Neural progenitor cell (in vitro differentiated cells): ENCODE measurements around the gene F2RL3. TPM values are rescaled to one million over a fixed set of nuclear protein-coding genes. Genes with fewer than 3 reads are reported as not detected.

Experiments
- DNase-seq: peaks from one replicate; pipeline ENCODE4 v3.0.0-alpha.2; 2016; ENCODE audit warnings: low spot score
- H2AFZ ChIP-seq: fragments of 200-600 bp; sonication (generic); replicated peaks from 2 replicates; pipeline ENCODE4 v1.6.1; 2016; ENCODE audit warnings: antibody characterized with exemption
- H3F3A ChIP-seq: fragments of 200-600 bp; sonication (generic); 2 replicates; pipeline ENCODE4 v1.6.1; 2016; ENCODE audit warnings: antibody characterized with exemption, low read depth
- H3K27ac ChIP-seq: fragments of 200-600 bp; sonication (generic); 2 replicates; pipeline ENCODE4 v1.5.1; 2016; ENCODE audit warnings: mild to moderate bottlenecking
- H3K27me3 ChIP-seq: fragments of 200-600 bp; sonication (generic); 2 replicates; pipeline ENCODE4 v1.6.1; 2016; ENCODE audit warnings: mild to moderate bottlenecking, moderate library complexity
- H3K36me3 ChIP-seq: fragments of 200-600 bp; sonication (generic); 2 replicates; pipeline ENCODE4 v1.5.1; 2016
- H3K4me1 ChIP-seq: fragments of 200-600 bp; sonication (generic); 2 replicates; pipeline ENCODE4 v1.6.1; 2016; ENCODE audit warnings: mixed run types
- H3K4me2 ChIP-seq: fragments of 200-600 bp; sonication (generic); 2 replicates; pipeline ENCODE4 v1.6.1; 2016
- H3K4me3 ChIP-seq: fragments of 200-600 bp; sonication (generic); 2 replicates; pipeline ENCODE4 v1.5.1; 2016
- H3K79me2 ChIP-seq: fragments of 200-600 bp; sonication (generic); 2 replicates; pipeline ENCODE4 v1.6.1; 2016; ENCODE audit warnings: low read depth
- H3K9ac ChIP-seq: fragments of 200-600 bp; sonication (generic); 2 replicates; pipeline ENCODE4 v1.6.1; 2016
- H3K9me3 ChIP-seq: fragments of 200-600 bp; sonication (generic); 2 replicates; pipeline ENCODE4 v1.5.1; 2016; ENCODE audit warnings: low read depth
- H4K20me1 ChIP-seq: fragments of 200-600 bp; sonication (generic); 2 replicates; pipeline ENCODE4 v1.6.1; 2016; ENCODE audit warnings: low read depth
- H3K27ac Mint-ChIP-seq: 3 replicates; pipeline ENCODE4 v1.8.0; 2021; ENCODE audit warnings: mixed read lengths
- H3K27me3 Mint-ChIP-seq: 2 replicates; pipeline ENCODE4 v1.8.0; 2022; ENCODE audit warnings: low read depth, mild to moderate bottlenecking, inconsistent platforms, moderate library complexity, mixed read lengths; ENCODE audit not compliant: insufficient read depth
- H3K36me3 Mint-ChIP-seq: 3 replicates; pipeline ENCODE4 v1.8.0; 2021; ENCODE audit warnings: mixed read lengths
- H3K4me1 Mint-ChIP-seq: 3 replicates; pipeline ENCODE4 v1.8.0; 2021; ENCODE audit warnings: mixed read lengths
- H3K4me3 Mint-ChIP-seq: 3 replicates; pipeline ENCODE4 v1.8.0; 2021; ENCODE audit warnings: mild to moderate bottlenecking, moderate library complexity, mixed read lengths
- H3K9me3 Mint-ChIP-seq: 3 replicates; pipeline ENCODE4 v1.8.0; 2020; ENCODE audit warnings: mixed read lengths
- EZH2 ChIP-seq: fragments of 200-600 bp; sonication (generic); IDR thresholded peaks from 2 replicates; pipeline ENCODE4 v1.6.1; 2017; ENCODE audit warnings: antibody characterized with exemption, mild to moderate bottlenecking, moderate library complexity
- EZH2phosphoT487 ChIP-seq: fragments of 200-600 bp; sonication (generic); IDR thresholded peaks from 2 replicates; pipeline ENCODE4 v1.6.1; 2017; ENCODE audit warnings: antibody characterized with exemption
- total RNA-seq: library from RNA; depleted of rRNA; stranded (reverse); fragments of >200 nt; gene quantifications from 2 replicates; pipeline ENCODE4 v1.2.3, GENCODE V29; 2015; ENCODE audit warnings: low replicate concordance
- TF ChIP-seq, protein P1 (sequence below): fragments of 200-600 bp; sonication (generic); IDR thresholded peaks from 2 replicates; pipeline ENCODE4 v1.5.1; 2017; ENCODE audit warnings: antibody characterized with exemption, mild to moderate bottlenecking

The F2RL3 gene
- total RNA-seq, 1 donor from 2014 or later = not detected

GRCh38 chr19:16861834-16862233 lies 27.0 kb upstream of the F2RL3 start:
- TF ChIP-seq EZH2 = no peak
- TF ChIP-seq, protein P1, sequence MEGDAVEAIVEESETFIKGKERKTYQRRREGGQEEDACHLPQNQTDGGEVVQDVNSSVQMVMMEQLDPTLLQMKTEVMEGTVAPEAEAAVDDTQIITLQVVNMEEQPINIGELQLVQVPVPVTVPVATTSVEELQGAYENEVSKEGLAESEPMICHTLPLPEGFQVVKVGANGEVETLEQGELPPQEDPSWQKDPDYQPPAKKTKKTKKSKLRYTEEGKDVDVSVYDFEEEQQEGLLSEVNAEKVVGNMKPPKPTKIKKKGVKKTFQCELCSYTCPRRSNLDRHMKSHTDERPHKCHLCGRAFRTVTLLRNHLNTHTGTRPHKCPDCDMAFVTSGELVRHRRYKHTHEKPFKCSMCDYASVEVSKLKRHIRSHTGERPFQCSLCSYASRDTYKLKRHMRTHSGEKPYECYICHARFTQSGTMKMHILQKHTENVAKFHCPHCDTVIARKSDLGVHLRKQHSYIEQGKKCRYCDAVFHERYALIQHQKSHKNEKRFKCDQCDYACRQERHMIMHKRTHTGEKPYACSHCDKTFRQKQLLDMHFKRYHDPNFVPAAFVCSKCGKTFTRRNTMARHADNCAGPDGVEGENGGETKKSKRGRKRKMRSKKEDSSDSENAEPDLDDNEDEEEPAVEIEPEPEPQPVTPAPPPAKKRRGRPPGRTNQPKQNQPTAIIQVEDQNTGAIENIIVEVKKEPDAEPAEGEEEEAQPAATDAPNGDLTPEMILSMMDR = no peak
- TF ChIP-seq EZH2phosphoT487 = no peak
- no peak overlapping the region for H3K9ac ChIP-seq
- Mint-ChIP-seq H3K4me3 (no peak overlapping the region), H3K36me3 (peaks cover 24% of the 10 kb centered on the region), H3K4me1 (peaks cover 3% of the 10 kb centered on the region), H3K9me3 (no peaks in the 10 kb centered on the region), H3K27ac (no peak overlapping the region), H3K27me3 (peaks cover 2% of the 10 kb centered on the region)
- no peaks in the 10 kb centered on the region for H3K36me3 ChIP-seq
- H2AFZ ChIP-seq = no peak overlapping the region
- no peaks in the 10 kb centered on the region for H3K27me3 ChIP-seq
- H3K4me1 ChIP-seq = no peaks in the 10 kb centered on the region
- no peaks in the 10 kb centered on the region for H3F3A ChIP-seq
- H3K4me3 ChIP-seq = no peak overlapping the region
- no peak for DNase-seq
- H4K20me1 ChIP-seq = no peaks in the 10 kb centered on the region
- no peaks in the 10 kb centered on the region for H3K79me2 ChIP-seq
- no peak overlapping the region for H3K4me2 ChIP-seq
- H3K9me3 ChIP-seq = no peaks in the 10 kb centered on the region
- no peak overlapping the region for H3K27ac ChIP-seq

DNA sequence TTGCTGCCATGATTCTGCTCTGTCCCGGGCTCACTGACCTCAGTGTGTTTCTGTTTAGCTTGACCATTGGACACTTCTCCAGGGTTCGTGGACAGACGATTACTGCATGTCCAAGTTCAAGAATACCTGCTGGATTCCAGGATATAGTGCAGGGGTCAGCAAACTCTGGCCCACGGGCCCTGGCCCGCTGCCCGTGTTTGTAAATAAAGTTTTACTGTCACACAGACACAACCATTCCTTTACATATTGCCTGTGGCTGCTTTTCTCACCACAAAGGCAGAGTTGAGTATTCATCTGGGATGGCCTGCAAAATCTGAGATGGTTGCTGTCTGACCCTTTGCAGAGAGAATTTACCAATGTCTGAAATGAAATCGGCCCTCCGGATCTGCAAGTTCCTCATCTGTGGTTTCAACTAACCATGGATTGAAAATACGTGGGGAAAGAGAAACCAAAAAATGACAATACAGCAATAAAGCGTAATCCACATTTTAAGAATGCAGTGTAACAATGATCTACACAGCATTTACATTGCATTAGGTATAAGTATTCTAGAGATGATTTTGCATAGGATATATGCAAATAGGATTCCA lies 25.9 kb upstream of the F2RL3 start:
- Mint-ChIP-seq H3K27me3 (peaks cover 2% of the 10 kb centered on the region), H3K4me1 (peaks cover 3% of the 10 kb centered on the region), H3K36me3 (peaks cover 24% of the 10 kb centered on the region), H3K9me3 (no peaks in the 10 kb centered on the region), H3K27ac (no peak overlapping the region), H3K4me3 (no peak overlapping the region)
- no peaks in the 10 kb centered on the region for H3F3A ChIP-seq
- TF ChIP-seq, protein P1 = no peak
- TF ChIP-seq EZH2phosphoT487 = no peak
- no peak for TF ChIP-seq EZH2
- no peaks in the 10 kb centered on the region for H4K20me1 ChIP-seq
- no peak overlapping the region for H3K4me3 ChIP-seq
- DNase-seq = no peak
- no peaks in the 10 kb centered on the region for H3K9me3 ChIP-seq
- H3K4me2 ChIP-seq = no peak overlapping the region
- no peak overlapping the region for H3K27ac ChIP-seq
- H3K79me2 ChIP-seq = no peaks in the 10 kb centered on the region
- no peaks in the 10 kb centered on the region for H3K27me3 ChIP-seq
- H3K4me1 ChIP-seq = no peaks in the 10 kb centered on the region
- no peak overlapping the region for H2AFZ ChIP-seq
- no peaks in the 10 kb centered on the region for H3K36me3 ChIP-seq
- no peak overlapping the region for H3K9ac ChIP-seq

DNA sequence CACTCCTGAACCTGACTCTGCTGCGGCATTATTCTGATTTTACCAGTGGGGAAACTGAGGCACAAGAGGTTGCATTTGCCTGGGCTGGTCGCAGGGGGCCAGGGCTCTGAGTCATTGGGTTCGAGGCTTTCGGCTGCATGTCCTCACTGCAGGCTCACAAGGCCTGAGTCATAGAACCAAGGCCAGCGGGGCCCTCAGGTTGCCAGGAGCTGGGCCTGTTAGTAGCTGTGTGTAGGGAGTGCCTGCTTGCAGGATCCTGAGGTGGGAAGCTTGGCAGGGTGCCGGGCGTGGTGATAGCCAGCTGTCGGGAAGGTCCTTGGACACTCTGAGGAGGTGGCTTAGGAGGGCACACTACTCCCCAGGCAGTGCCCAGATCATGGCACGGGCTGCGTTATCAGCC lies 21.6 kb upstream of the F2RL3 start:
- H3K9ac ChIP-seq = no peak overlapping the region
- no peak overlapping the region for H3K4me2 ChIP-seq
- H3F3A ChIP-seq = no peaks in the 10 kb centered on the region
- H3K36me3 ChIP-seq = no peaks in the 10 kb centered on the region
- Mint-ChIP-seq H3K27ac (no peak overlapping the region), H3K27me3 (peaks cover 2% of the 10 kb centered on the region), H3K4me3 (no peak overlapping the region), H3K36me3 (peaks cover 24% of the 10 kb centered on the region), H3K4me1 (no peaks in the 10 kb centered on the region), H3K9me3 (no peaks in the 10 kb centered on the region)
- H2AFZ ChIP-seq = no peak overlapping the region
- TF ChIP-seq, protein P1 = no peak
- no peak for TF ChIP-seq EZH2phosphoT487
- no peak for TF ChIP-seq EZH2
- H3K79me2 ChIP-seq = no peaks in the 10 kb centered on the region
- H3K27ac ChIP-seq = no peak overlapping the region
- no peak for DNase-seq
- H3K4me1 ChIP-seq = no peaks in the 10 kb centered on the region
- H3K27me3 ChIP-seq = no peaks in the 10 kb centered on the region
- no peaks in the 10 kb centered on the region for H4K20me1 ChIP-seq
- H3K4me3 ChIP-seq = no peak overlapping the region
- H3K9me3 ChIP-seq = no peaks in the 10 kb centered on the region
